Suprapubic skin (tissue), 3 donors: ENCODE results near the gene CDK5.

Experiments
- CTCF ChIP-seq, 2 donors: fragments of 200-600 bp in 1 of 2; fragments of 450-650 bp in 1 of 2; sonication (generic) in 1 of 2; IDR thresholded peaks; one replicate each; pipeline ENCODE4 v1.5.1; 2016 to 2019; ENCODE audit warnings: antibody characterized with exemption in 2 of 2, mild to moderate bottlenecking in 1 of 2, moderate library complexity in 1 of 2
- EP300 ChIP-seq: sonication (generic); formaldehyde crosslinking; IDR thresholded peaks from one replicate; pipeline ENCODE4 v1.6.1; 2017; ENCODE audit warnings: antibody characterized with exemption
- POLR2A ChIP-seq, 2 donors: fragments of 450-650 bp; IDR thresholded peaks; one replicate each; pipeline ENCODE4 v1.6.1; 2017; ENCODE audit warnings: antibody characterized with exemption in 2 of 2, mild to moderate bottlenecking in 2 of 2, moderate library complexity in 2 of 2

GRCh38 chr7:151017370-151017952, 40.2 kb downstream of the CDK5 start:
- TF ChIP-seq CTCF (IDR thresholded peaks at IDR 0.05) (no peak), EP300 (no peak), POLR2A (IDR thresholded peaks at IDR 0.05) (no peak)
